Calu3 (cell line): ENCODE measurements around the gene SSTR3. TPM values are rescaled to one million over a fixed set of nuclear protein-coding genes. Genes with fewer than 3 reads are reported as not detected.
"Not testable (repeated sequence)": the region's sequence is repeated elsewhere in the genome, so short reads cannot be mapped to it uniquely, and the experiment has no call there.

Experiments
- BruUV-seq: library from RNA; stranded (reverse); fragments of 400-500 nt; replicated peaks from 2 replicates; lab custom pipeline; 2021; lab: Mats Ljungman, UMichigan
- CTCF ChIA-PET: fragments of 300-600 bp; sonication (Branson Sonifier 250); formaldehyde crosslinking; loops from one replicate; lab custom pipeline; 2022; ENCODE audit warnings: antibody characterized with exemption; lab: Charles Lee
- DNase-seq: peaks from one replicate; pipeline ENCODE4 v3.0.0; 2022
- H3K27ac Mint-ChIP-seq: one replicate; pipeline ENCODE4 v1.8.0; 2022; ENCODE audit warnings: mixed read lengths; ENCODE audit not compliant: unreplicated experiment
- H3K27me3 Mint-ChIP-seq: one replicate; pipeline ENCODE4 v1.8.0; 2022; ENCODE audit warnings: mixed read lengths; ENCODE audit not compliant: unreplicated experiment
- H3K36me3 Mint-ChIP-seq: one replicate; pipeline ENCODE4 v1.8.0; 2022; ENCODE audit warnings: mild to moderate bottlenecking, moderate library complexity, mixed read lengths; ENCODE audit not compliant: insufficient read depth, unreplicated experiment
- H3K4me1 Mint-ChIP-seq: one replicate; pipeline ENCODE4 v1.8.0; 2022; ENCODE audit warnings: mild to moderate bottlenecking, low read depth, mixed read lengths; ENCODE audit not compliant: unreplicated experiment
- H3K4me3 Mint-ChIP-seq: one replicate; pipeline ENCODE4 v1.8.0; 2022; ENCODE audit warnings: mild to moderate bottlenecking, low read depth, moderate library complexity, mixed read lengths; ENCODE audit not compliant: unreplicated experiment
- H3K9me3 Mint-ChIP-seq: one replicate; pipeline ENCODE4 v1.8.0; 2022; ENCODE audit warnings: low read depth, mixed read lengths; ENCODE audit not compliant: unreplicated experiment
- intact Hi-C: fragments of 100-400 bp; cut with micrococcal nuclease; formaldehyde crosslinking; loops from one replicate; pipeline ENCODE4 v1.10.0; 2022; ENCODE audit not compliant: unreplicated experiment
- total RNA-seq: library from RNA; stranded (reverse); gene quantifications from 2 replicates; pipeline ENCODE4 v1.2.3, GENCODE V29; 2022
- TF ChIP-seq, protein P1 (sequence below): fragments of 200-600 bp; IDR thresholded peaks from one replicate; pipeline ENCODE4 v1.8.0; 2022; ENCODE audit warnings: antibody characterized with exemption; ENCODE audit not compliant: unreplicated experiment

The SSTR3 gene
- total RNA-seq, 1 experiment from 2014 or later, result not detected

DNA sequence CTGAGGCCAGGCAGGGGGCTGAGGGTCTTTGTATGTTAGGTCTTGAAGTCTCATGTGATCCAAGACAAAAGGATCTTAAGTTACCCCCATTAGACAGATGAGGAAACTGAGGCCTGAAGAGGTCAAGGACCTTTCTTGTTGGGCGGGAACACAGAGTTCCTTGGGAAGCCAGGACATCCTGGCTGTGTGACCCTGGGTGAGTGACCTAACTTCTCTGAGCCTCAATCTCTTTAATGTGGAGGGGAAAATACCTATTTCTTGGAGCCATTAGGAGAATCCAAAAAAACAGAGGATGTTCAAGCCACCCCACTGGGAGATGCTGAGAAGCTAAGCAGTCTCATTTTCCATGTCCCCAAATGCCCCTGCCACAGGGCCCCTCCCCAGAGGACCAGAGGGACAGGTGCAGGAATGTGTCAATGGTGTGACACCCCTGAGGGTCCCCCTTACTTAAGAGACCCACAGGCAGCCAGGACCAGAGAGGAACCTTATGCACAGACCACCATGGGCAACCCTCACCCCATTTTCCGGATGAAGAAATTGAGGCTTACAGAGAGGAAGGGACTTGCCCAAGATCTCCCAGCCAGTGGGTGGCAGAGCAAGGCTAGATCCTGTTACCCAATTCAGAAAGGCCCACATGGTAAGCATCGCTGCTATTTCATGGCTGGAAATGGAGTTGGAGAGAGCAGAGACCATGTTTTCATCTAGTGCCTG, 23.8 kb upstream of the SSTR3 start:
- BruUV-seq, result no TSS peak
- H3K4me3 Mint-ChIP-seq, result no peak overlapping the region
- DNase-seq, result no peak
- H3K9me3 Mint-ChIP-seq, result no peaks in the 10 kb centered on the region
- no peaks in the 10 kb centered on the region for H3K36me3 Mint-ChIP-seq
- no peak overlapping the region for H3K27ac Mint-ChIP-seq
- no peaks in the 10 kb centered on the region for H3K4me1 Mint-ChIP-seq
- TF ChIP-seq, protein P1, sequence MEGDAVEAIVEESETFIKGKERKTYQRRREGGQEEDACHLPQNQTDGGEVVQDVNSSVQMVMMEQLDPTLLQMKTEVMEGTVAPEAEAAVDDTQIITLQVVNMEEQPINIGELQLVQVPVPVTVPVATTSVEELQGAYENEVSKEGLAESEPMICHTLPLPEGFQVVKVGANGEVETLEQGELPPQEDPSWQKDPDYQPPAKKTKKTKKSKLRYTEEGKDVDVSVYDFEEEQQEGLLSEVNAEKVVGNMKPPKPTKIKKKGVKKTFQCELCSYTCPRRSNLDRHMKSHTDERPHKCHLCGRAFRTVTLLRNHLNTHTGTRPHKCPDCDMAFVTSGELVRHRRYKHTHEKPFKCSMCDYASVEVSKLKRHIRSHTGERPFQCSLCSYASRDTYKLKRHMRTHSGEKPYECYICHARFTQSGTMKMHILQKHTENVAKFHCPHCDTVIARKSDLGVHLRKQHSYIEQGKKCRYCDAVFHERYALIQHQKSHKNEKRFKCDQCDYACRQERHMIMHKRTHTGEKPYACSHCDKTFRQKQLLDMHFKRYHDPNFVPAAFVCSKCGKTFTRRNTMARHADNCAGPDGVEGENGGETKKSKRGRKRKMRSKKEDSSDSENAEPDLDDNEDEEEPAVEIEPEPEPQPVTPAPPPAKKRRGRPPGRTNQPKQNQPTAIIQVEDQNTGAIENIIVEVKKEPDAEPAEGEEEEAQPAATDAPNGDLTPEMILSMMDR, result no peak
- no peaks in the 10 kb centered on the region for H3K27me3 Mint-ChIP-seq
- CTCF ChIA-PET, result no interaction called here
- intact Hi-C loops, result no loop called here

DNA sequence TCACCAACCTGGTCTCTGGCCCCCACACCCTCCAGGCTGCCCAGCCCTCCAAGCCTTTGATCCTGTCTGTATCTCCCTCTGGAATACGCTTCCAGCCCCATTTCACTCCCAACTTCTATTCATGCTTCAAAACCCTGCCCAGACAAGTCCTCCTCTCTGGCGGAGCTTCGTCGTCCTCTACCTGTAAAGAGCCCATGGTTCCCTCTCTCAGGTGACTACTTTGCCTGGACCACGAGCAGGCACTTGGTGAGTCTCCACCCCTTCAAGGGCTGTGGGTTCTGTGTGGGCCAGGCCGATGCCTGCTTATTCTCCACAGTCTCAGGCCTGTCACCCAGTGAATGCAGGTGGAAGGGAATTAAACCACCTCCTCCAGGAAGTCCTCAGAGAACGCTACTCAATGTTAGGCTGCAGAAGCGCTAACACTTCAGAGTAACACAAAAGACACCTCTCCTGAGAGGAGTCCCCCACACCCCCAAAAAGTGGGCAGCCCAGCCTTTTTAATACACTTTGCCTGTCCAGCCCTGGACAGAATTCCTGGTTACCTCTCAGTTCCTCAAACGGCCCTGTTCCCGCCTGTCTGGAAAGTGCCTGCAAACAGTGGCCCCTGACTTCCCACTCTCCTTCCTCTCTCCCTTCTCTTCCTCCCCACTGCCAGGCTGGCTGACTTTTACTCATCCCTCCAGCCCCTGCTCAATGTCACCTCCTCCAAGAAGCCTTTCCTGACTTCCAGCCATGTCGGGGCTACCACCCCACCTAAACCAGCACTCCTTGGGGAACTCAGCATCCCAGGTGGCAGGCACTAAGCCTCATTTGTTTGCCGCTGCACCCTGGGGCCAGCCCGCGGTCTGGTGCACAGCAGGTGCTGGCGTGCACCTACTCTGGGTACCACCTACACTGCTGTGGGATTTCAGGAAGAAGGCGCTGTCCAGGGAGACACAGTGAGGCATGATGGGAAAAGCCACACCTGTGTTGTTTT, 22.7 kb upstream of the SSTR3 start:
- DNase-seq, result no peak
- no peak overlapping the region for H3K4me3 Mint-ChIP-seq
- H3K27me3 Mint-ChIP-seq, result no peaks in the 10 kb centered on the region
- BruUV-seq, result no TSS peak
- peaks cover 10% of the 10 kb centered on the region for H3K4me1 Mint-ChIP-seq
- intact Hi-C loops, result no loop called here
- TF ChIP-seq, protein P1, result no peak
- no peak overlapping the region for H3K27ac Mint-ChIP-seq
- no peaks in the 10 kb centered on the region for H3K36me3 Mint-ChIP-seq
- CTCF ChIA-PET, result no interaction called here
- H3K9me3 Mint-ChIP-seq, result no peaks in the 10 kb centered on the region

DNA sequence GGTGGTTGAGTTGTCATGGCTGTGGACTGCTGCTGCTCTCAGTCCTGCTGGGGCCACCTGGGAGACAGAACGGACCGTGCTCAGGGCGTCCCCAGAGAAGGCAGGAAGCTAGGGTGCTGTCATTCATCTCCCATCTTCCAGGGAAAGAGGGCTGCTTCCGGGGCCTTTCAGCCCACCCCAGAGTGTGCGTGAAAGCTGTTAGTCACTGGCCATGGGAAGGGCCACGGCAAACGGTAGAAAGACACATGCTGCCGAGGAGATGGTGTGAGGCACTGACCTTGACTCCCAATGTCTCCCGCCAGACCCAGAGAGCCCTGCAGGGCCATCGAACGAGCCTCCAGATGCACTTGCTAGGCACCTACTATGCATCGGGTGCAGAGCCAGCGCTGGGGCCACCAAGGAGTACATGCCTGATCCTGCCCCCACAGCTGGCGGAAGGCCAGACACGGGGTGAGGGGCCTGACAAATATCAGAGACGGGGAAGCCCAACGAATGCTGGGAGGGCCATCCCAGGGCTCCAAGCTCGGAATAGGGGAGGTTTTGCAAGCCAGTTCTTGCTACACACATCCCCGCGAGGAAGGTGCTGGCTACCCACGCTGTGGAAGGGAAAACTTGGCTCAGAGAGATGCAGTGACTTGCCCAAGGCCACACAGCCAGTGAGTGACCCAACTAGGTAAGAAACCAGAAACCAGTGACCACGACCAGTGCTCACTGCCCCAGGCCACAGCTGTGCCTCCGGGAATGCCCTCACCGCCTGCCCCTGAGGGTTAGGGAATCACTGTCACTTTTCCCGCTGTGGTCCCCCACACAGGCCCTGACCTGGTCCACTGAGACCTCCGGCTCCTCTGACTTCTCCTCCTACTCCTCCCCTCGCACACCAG, 21.7 kb upstream of the SSTR3 start:
- Mint-ChIP-seq H3K4me1 (peaks cover 21% of the 10 kb centered on the region), H3K27ac (no peak overlapping the region), H3K9me3 (no peaks in the 10 kb centered on the region), H3K36me3 (peaks cover 5% of the 10 kb centered on the region), H3K27me3 (no peaks in the 10 kb centered on the region), H3K4me3 (no peak overlapping the region)
- DNase-seq, result no peak
- intact Hi-C loops, result no loop called here
- BruUV-seq, result no TSS peak
- CTCF ChIA-PET, result no interaction called here
- TF ChIP-seq, protein P1, result no peak

DNA sequence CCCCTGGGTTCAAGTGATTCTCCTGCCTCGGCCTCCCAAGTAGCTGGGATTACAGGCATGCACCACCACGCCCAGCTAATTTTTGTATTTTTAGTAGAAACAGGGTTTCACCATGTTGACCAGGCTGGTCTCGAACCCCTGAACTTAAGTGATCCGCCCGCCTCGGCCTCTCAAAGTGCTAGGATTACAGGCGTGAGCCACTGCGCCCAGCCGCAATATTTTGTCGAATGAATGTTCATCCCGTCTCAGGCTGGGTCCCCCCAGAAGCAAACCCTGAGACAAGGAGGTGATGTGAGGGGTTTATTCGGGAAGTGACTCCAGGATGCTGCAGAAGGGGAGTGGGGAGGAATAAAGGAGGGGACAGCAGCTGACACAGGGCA, 21.1 kb upstream of the SSTR3 start:
- DNase-seq, H3K27ac Mint-ChIP-seq, H3K36me3 Mint-ChIP-seq, intact Hi-C loops, H3K4me3 Mint-ChIP-seq, H3K27me3 Mint-ChIP-seq, BruUV-seq, CTCF ChIA-PET, H3K9me3 Mint-ChIP-seq: not testable (repeated sequence)
- H3K4me1 Mint-ChIP-seq, result peaks cover 27% of the 10 kb centered on the region
